Embryonic facial prominence (tissue), 1 donor: Measurements from ENCODE around the gene TCL1A.
"Not testable (repeated sequence)": the region's sequence is repeated elsewhere in the genome, so short reads cannot be mapped to it uniquely, and the experiment has no call there.

ENCODE experiments used
- DNase-seq: peaks from one replicate; pipeline ENCODE4 v3.0.0-alpha.2; 2016; ENCODE audit errors: extremely low spot score

TCL1A gene, protein sequence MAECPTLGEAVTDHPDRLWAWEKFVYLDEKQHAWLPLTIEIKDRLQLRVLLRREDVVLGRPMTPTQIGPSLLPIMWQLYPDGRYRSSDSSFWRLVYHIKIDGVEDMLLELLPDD

DNA sequence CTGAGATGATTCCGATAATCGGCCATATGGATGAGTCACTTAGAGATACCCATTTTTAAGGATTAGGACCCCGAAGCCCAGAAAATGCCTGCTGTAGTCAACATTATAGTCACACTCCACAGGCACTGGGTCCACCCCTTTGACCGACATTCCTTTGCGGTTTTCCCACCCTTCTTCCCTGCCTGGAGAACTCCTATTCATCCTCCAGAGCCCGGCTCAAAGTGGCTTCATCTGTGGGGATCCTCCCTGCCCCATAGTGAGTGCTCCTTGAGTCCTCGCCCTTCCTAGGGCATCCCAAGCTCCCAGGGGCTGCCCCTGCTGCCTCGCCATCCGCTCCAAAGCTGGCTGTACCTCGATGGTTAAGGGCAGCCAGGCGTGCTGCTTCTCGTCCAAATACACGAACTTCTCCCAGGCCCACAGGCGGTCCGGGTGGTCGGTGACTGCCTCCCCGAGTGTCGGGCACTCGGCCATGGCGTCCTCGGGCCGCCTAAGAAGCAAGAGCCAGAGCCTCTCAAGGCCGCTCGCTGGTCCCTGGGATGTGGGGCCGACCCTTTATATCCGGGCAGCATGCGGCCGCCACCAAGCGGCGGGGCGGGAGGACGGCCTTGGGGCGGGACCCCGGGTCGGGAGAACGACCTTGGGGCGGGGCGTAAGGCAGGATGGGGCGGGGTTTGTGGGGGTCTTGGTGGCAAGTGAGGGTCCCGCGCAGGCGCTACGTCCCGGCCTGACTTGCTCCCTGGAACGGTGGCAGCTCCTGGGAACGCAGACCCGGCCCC is at the start of gene TCL1A:
TSS of gene TCL1A (minus strand) at position 530 of the 776 bp plus-strand sequence. CDS start at position 471, 59 bp downstream.
- DNase-seq = no peak

DNA sequence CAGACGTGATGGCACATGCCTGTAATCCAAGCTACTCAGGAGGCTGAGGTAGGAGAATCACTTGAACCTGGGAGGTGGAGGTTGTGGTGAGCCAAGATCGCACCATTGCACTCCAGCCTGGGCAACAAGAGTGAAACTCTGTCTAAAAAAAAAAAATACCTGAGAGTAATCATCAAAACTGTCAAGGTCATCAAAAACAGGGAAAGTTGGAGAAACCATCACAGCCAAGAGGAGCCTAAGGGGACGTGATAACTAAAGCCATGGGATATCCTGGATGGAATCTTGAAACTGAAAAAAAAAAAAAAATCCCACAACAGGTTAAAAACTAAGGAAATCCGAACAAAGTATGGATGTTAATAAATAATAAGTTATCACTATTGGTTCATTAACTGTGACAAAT is 49.1 kb upstream of the TCL1A start:
- not testable (repeated sequence) for DNase-seq

DNA sequence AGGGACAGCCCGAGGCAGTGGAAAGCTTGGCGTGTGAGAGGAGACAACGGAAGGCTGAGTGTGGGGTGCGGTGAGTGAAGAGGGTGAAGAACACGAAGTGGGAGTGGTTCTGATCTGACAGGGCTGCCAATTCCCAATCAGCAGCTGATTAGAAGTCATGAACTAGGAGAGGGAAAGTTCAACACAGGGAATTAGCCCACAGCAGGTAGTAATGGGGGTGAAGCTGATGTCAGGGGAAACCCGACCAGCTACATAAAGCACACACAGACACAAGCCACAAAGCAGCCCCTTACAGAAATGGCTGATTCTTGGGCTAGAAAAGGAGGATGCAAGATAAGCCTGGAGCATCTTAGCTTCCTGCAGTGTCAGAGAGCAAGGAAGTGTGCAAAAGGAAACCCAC is 47.5 kb upstream of the TCL1A start:
- DNase-seq = no peak

DNA sequence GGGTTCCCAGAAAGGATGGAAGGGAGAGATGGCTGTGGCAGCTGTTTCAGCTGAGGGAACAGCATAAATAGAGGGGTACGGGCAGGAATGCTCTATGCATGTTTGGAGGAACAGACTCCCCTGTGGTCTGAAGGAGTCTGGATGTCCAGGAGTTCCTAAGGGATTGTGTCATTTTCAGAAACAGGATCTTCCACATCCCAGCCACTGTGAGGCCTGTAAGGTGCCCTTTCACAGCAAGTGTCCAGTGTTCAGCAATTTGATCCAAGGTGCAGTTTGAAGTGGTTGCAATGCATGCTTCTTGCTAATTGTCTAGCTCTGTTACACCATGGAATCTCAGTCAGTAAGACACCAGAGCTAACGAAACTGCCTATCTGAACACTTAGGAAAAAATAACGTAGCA is 46.7 kb upstream of the TCL1A start:
- no peak for DNase-seq

DNA sequence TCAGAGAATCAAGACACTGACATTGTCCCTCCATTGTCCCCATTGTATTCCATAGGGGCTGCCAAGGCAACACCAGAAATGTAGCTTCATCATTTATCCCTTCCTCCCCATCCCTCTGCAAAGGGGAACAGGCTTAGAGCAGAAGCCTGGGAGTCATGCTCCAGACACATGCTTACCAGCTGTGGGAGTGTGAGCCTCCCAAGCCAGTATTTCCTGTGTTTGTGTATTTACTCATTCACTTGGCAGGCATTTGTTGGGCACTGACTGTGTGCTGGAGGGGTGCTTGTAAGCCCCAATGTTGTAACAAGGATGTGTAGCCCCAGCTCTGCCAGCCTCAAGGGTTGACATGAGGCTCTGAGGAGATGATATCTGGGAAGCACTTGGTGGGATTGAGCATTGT is 46.0 kb upstream of the TCL1A start:
- DNase-seq = no peak

DNA sequence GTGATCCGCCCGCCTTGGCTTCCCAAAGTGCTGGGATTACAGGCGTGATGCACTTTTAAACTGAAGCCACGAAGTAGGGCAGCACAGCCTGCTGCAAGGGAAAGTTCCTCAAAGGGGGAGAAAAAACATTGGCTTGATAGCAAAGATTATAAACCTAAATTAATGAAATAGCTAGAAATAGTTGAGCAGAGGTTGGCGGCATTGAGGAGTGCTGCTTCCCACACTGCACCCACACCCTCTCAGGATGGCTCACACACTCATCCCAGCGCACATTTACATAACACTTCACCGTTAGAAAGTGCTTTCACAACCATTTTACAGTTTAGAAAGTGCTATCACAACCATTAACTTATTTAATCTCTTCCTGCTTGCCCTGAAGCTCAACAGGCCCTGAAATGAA is 44.4 kb upstream of the TCL1A start:
- DNase-seq = no peak

DNA sequence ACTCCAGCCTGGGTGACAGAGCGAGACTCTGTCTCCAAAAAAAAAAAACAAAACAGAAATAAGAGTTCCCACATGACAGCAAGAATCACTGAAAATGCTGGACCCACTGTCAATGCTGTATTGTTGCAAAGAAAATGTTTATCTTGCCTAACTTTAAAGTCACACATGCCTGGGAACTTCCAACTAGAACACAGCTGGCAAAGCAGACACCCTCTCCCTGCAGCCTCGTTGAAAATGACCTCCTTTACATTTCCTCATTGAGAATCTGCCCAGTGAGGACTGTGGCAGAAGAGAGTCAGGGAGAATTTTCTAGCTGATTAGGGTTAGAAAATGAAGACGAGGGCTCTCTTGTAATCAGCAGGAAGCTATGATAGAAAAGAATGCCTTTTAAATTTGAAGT is 42.8 kb upstream of the TCL1A start:
- DNase-seq = no peak

DNA sequence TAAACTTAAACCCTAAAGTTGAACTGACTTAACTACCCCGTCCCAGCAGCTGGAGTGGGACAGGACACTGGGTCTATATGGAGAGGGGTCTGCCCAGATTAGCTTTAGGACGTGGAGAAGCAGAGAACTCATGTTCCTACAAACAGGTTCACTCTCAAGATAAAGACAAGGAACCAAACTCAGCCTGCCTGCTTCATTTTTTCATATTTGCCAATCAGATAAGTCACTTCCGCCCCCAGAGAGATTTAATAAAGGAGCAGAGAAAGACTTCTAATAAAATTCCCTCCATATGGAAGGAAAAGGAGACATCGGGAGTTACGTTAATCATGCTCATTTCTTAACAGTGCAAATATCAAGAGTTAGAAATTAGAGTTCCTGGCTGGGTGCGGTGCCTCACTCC is 42.2 kb upstream of the TCL1A start:
- DNase-seq = no peak

DNA sequence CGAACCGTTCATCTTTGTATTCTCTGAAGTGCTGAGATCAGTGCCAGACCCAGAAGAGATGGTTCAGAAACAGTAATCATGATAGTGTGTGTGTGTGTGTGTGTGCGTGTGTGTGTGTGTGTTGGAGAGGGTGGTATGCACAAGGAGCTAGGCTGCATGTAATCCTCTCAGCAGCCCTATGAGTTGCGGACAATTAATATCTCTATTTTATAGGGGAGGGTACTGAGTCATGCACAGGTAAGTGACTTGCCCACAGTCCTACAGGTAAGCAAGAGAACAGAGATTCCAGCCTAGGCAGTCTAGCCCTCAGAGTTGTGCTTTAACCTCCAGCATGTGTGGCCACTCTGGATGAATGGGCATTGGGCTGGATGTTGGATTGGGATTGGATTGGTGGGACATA is 27.9 kb upstream of the TCL1A start:
- DNase-seq = no peak

DNA sequence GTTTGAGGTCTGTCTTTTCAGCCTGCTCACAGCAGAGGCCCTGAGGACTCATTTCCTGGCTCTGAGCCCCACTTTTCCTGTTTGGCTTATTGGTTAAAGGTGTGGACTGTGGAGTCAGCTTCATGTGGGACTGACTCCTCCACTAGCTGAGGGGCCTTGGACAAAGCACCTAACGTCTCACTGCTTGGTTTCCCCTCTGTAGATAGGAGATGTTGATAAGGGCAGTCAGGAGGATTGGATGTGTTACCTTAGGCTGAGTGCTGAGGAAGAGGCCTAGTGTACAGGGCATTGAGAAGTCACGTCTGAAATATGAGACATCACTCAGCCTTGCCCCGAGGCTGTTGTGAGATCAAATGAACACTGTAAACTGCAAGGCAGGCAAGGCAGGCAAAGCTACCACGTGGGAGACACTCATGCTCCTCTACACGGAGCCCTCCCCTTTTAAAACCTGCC is 27.1 kb upstream of the TCL1A start:
- DNase-seq = no peak

DNA sequence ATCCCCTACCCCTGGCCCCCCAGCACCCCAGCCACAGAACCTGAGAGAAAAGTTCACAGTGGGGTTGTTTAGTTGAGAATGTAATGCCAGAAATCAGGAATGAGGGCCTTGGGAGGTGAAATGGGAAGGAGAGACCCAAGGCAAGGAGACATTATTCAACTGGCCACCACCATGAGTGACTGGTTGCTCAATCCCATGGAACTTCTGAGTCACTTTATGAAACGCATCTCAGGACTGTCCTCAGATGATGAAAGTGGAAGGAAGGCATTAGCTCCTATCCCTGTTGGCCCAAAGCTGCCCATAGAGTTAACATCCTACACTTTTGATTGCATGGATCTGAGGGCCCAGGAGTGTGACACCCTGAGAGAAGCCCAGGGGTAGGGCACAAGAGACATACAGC is 25.4 kb upstream of the TCL1A start:
- DNase-seq = no peak

DNA sequence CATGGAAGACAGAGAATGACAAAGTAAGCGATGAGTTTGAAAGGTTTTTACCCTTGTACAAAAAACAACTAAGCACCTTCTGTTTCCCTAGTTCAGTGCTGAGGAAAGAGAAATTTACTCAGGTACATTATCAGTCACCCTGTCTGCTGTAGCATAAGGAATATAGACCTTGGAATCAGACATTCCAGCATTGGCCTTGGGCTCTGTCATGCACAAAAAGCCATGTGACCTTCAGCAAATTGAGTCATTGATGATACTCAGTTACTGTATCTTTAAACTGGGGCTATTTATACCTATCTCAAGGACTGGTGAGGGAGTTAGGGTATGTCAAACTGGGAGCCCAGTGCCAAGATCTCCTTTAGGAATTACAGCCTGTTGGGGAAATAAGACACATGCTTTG is 19.3 kb upstream of the TCL1A start:
- DNase-seq = no peak

DNA sequence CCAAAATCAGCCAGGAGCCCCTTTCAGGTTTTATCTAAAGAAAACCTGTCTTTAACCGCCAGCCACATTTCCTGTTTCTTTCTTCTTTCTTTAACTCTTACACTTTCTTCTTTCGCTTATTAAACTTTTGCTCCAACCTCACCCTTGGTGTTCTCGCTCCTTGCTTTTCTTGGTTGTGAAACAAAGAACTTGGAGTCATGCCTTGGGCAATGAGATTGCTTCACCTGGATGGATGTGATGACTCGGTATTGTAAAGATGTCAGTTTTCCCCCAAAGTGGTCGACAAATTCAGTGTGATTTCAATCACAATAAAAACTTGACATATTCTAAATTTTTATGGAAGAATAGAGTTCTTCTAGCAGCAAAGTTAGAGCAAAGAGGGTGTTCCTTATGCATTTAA is 16.2 kb upstream of the TCL1A start:
- DNase-seq = no peak

DNA sequence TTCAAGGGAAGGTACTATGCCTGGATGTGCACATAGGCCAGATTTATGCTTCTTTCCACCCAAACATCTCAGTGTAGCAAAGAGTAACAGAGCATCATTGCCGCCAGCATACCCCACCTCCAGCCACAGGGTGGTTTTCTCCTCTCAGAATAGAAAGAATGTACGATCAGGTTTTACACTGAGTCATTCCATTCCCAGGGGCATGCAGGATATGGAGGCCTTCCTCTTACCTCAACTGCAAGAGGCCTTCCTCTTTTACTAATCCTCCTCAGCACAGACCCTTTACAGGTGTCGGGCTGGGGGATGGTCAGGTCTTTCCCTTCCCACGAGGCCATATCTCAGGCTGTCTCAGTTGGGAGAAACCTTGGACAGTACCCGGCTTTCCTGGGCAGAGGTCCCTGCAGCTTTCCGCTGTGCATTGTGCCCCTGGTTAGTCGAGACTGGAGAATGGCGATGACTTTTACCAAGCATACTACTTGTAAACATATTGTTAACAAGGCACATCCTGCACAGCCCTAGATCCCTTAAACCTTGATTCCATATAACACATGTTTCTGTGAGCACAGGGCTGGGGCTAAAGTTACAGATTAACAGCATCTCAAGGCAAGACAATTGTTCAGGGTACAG is 15.6 kb upstream of the TCL1A start:
- not testable (repeated sequence) for DNase-seq

DNA sequence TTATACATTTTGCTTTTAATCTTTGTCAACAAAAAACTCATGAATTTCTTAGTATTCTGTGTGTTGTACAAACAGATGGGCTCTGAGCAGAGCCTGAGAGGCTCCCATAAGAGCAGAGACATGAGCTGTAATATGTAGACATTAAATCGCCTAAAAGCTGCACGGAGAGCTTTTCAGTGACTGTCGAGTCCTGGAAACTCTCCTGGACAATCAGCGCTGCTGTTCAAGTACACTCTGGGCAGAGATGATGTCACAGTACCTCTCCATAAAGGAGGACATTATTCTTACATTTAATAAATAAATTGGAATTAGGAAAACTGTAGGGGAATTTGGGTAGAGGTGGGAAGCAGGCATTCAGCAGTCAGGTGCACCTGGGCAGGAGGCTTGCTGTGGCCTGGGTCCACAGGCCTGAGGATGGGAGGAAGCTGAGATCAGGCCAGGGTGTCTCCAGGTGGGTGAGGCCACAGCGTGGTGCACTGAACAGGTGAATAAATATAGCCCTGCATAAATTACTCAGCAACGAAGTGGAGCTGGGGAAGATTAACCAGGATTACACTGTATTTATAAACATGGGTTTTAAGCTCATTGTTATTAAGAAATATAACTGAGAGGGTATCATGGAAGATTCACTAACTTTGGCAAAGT is 13.3 kb upstream of the TCL1A start:
- no peak for DNase-seq

DNA sequence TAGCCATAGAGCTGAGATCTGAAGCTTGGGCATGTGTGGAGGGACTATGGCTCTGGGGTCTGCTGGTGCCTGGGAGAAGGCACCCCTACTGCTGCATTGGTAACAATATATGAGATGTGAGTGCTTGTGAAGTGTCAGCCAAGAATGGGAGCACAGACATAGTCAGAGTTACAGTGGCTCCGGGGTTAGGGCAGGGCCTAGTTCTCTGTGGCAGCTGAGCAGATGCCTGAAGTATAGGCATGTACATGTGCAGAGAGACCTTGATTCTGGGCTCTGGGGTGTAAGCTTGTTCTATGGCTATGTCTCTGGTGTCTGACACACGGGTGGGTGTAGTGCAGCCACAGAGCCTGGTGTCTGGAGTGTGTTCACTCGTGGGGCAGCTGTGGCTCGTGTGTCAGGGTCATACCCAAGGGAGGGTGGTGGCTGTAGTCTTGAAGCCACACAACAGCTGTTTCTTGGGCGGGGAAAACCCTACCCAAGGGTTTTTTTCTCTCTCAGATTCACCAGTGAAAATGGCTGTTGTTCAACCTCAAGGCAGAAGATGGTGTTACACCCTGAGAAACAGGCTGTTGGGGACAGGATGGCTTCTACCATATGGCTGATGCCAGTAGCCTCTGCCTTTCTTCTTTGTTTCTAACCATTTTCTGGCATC is 11.9 kb upstream of the TCL1A start:
- no peak for DNase-seq

DNA sequence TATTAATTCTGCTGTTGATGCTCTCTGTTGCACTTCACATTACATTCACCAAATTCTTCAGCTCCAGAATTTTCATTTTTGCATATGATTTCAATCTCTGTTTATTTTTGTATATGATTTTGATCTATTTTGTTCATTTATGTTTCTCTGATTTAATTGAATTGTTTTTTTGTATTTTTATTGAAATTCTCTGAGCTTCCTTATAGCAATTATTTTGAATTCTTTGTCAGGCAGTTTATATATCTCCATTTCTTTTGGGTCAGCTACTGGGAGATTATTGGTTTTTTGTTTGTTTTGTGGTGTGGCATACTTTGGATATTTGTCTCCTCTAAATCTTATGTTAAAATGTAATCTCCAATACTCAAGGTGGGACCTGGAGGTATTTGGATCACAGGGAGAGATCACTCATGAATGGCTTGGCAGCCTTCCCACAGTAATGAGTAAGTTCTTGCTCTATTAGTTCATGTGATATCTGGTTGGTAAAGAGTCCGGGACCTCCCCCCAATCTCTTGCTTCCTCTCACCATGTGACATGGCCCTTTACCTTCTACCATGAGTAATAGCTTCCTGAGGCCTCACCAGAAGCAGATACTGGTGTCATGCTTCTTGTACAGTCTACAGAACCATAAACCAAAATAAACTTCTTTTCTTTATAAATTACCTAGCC is 8.7 kb upstream of the TCL1A start:
- no peak for DNase-seq

DNA sequence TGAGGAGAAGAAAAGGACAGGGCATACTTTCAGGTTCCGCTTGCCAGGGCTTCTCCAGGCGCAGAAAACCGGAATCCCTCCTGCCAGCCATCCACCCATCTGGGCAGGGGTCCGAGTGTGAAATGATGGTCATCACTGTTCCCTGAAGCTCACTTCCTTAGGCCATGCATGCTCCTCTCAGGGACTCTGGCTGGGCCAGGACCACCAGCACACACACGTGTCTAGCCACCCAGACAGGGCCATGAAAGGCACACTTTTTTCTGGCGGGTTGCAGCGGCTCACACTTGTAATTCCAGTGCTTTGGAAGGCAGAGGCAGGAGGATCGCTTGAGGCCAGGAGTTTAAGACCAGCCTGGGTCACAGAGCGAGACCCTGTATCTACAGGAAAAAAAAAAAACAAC is 1.5 kb downstream of the TCL1A start:
- DNase-seq = no peak

DNA sequence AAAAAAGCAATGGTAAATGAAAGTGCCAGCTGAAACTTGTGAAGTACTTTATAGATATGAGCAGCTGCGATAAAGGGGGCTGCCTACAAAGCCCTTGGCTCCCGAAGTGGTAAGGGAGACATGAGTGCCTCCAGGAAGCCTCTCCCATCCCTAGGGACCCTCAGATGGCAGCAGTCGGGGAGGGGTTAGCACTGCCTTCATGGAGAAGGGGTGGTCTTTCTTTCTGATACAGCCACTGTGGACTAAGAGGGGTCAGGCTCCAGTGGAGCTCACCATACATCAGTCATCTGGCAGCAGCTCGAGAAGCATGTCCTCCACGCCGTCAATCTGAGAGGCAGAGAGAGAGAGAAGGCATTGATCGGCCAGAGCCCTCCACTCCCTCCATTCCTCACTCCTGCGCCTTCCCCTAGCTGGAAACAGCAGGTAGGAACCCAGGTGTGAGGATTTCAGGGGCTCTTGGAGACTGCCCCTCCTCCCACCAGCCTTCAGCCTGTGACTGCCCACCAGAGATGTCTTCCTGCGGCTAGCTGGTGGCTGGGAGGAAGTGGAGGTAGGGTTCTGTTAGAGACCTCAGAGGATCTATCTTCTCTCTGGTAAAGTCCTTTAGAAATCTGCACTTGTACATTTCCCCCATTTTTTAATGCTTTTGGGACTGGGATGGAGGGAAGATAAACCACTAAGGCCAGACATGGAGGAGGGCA is 2.3 kb downstream of the TCL1A start:
- no peak for DNase-seq

DNA sequence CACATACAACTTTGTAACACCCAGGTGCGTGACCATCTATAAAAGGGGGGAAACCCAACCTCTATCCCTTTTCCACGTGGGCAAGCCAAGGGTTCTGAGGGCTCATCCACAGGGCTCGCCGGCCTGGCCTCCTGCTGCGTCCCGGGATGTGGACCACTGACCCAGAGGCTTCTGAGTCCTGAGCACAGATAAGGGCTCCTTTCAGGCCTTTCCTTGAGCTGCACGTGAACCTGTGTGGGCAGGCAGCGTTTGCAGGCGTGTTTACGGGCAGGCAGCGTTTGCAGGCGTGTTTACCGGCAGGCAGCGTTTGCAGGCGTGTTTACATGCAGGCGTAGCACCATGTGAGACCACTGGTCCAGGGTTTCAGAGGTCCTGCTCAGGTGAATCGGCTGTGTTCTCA is 3.8 kb downstream of the TCL1A start:
- no peak for DNase-seq

DNA sequence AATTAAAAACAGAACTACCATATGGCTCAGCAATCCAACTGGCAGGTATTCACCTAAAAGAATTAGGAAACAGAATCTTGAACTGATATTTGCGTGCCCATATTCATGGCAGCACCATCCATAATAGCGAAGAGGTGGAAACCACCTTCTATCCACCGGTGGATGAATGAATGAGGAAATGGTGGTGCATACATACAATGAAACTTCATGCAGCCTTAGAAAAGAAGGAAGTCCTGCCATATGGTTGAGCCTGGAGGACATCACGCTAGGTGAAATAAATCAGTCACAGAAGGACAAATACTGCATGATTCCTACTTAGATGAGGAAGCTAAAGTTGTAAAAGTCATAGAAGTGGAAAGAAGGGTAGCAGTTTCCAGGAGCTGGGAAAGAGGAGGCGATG is 6.6 kb downstream of the TCL1A start:
- DNase-seq = no peak
